RWPE2 (cell line): ENCODE measurements around the gene FGFR2.

Experiments
- ATAC-seq: fragments of 200-7000 bp; cut with Tn5 transposase; 3 replicates; pipeline ENCODE4 v1.9.1; 2021; ENCODE audit warnings: low read depth
- DNase-seq: peaks from one replicate; pipeline ENCODE4 v3.0.0-alpha.2; 2020; ENCODE audit warnings: low spot score
- H3K27ac ChIP-seq: fragments of 450-650 bp; 2 replicates; pipeline ENCODE4 v1.5.1; 2017; ENCODE audit warnings: mild to moderate bottlenecking; ENCODE audit not compliant: poor library complexity, severe bottlenecking
- H3K27me3 ChIP-seq: fragments of 250-450 bp; sonication (Bioruptor Pico); 2 replicates; pipeline ENCODE4 v1.5.1; 2021; ENCODE audit warnings: mild to moderate bottlenecking, moderate library complexity; ENCODE audit not compliant: insufficient read depth, poor library complexity, severe bottlenecking
- H3K36me3 ChIP-seq: fragments of 250-450 bp; sonication (Bioruptor Pico); 2 replicates; pipeline ENCODE4 v1.5.1; 2020; ENCODE audit warnings: low read depth, mild to moderate bottlenecking, moderate library complexity
- H3K4me1 ChIP-seq: fragments of 250-450 bp; sonication (Bioruptor Pico); 2 replicates; pipeline ENCODE4 v1.5.1; 2021; ENCODE audit warnings: mild to moderate bottlenecking, moderate library complexity; ENCODE audit not compliant: insufficient read depth, poor library complexity, severe bottlenecking
- H3K4me3 ChIP-seq: fragments of 250-450 bp; sonication (Bioruptor Pico); 2 replicates; pipeline ENCODE4 v1.5.1; 2021; ENCODE audit warnings: mild to moderate bottlenecking, moderate library complexity; ENCODE audit not compliant: severe bottlenecking
- H3K9me3 ChIP-seq: fragments of 250-450 bp; sonication (Bioruptor Pico); 2 replicates; pipeline ENCODE4 v1.5.1; 2021; ENCODE audit warnings: mild to moderate bottlenecking, moderate library complexity; ENCODE audit not compliant: severe bottlenecking
- TF ChIP-seq, protein P1 (sequence below): fragments of 450-650 bp; IDR thresholded peaks from one replicate; pipeline ENCODE4 v1.5.1; 2017; ENCODE audit warnings: mild to moderate bottlenecking, moderate library complexity; ENCODE audit not compliant: poor library complexity, severe bottlenecking

Gene FGFR2

GRCh38 chr10:121433965-121434364, 164.3 kb downstream of the FGFR2 start:
- no peak for DNase-seq
- H3K4me3 ChIP-seq, result no peak overlapping the region
- no peaks in the 10 kb centered on the region for H3K27me3 ChIP-seq
- H3K4me1 ChIP-seq, result no peaks in the 10 kb centered on the region
- ATAC-seq, result no peak
- H3K9me3 ChIP-seq, result no peaks in the 10 kb centered on the region
- TF ChIP-seq, protein P1, sequence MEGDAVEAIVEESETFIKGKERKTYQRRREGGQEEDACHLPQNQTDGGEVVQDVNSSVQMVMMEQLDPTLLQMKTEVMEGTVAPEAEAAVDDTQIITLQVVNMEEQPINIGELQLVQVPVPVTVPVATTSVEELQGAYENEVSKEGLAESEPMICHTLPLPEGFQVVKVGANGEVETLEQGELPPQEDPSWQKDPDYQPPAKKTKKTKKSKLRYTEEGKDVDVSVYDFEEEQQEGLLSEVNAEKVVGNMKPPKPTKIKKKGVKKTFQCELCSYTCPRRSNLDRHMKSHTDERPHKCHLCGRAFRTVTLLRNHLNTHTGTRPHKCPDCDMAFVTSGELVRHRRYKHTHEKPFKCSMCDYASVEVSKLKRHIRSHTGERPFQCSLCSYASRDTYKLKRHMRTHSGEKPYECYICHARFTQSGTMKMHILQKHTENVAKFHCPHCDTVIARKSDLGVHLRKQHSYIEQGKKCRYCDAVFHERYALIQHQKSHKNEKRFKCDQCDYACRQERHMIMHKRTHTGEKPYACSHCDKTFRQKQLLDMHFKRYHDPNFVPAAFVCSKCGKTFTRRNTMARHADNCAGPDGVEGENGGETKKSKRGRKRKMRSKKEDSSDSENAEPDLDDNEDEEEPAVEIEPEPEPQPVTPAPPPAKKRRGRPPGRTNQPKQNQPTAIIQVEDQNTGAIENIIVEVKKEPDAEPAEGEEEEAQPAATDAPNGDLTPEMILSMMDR, result no peak
- no peak overlapping the region for H3K27ac ChIP-seq
- H3K36me3 ChIP-seq, result no peaks in the 10 kb centered on the region

DNA sequence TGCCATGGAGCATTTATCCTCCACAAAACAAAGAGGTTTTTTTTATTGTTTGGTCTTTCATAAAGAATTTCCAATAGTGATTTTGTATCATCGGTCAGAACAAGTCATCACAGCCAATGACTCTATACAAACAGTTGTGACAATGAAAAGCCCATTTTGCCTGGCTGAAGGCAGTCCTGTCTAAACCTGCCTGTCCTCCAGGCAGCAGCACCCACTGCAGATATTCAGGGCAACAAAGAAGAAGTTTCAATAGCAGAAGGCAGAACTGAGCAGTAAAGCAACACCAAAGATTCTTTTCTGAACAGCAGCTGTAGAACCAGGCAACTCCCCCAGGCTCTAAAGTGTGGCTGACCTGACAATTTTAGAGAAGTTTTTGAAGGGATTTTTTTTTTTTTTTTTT, 169.4 kb downstream of the FGFR2 start:
- no peaks in the 10 kb centered on the region for H3K36me3 ChIP-seq
- H3K27me3 ChIP-seq, result no peaks in the 10 kb centered on the region
- no peak for ATAC-seq
- H3K9me3 ChIP-seq, result no peaks in the 10 kb centered on the region
- no peaks in the 10 kb centered on the region for H3K4me1 ChIP-seq
- no peak overlapping the region for H3K4me3 ChIP-seq
- no peak for DNase-seq
- TF ChIP-seq, protein P1, result no peak
- no peak overlapping the region for H3K27ac ChIP-seq
